Neural cell (in vitro differentiated cells): ENCODE data around the gene C17orf50. TPM values are rescaled to one million over a fixed set of nuclear protein-coding genes. Genes with fewer than 3 reads are reported as not detected.

ENCODE experiments used
- H2AFZ ChIP-seq: fragments of 200-600, 300-800 bp; sonication (generic), shearing (Covaris generic); 2 replicates; pipeline ENCODE4 v1.6.0; 2014; ENCODE audit warnings: low read depth, mild to moderate bottlenecking, antibody characterized with exemption, low read length, moderate library complexity
- H3F3A ChIP-seq: fragments of 200-600 bp; shearing (Covaris generic); 2 replicates; pipeline ENCODE4 v1.6.1; 2016; ENCODE audit warnings: mild to moderate bottlenecking, moderate library complexity, mixed read lengths, antibody characterized with exemption, low read length; ENCODE audit not compliant: insufficient read depth, poor library complexity, severe bottlenecking
- H3K27ac ChIP-seq: fragments of 200-600, 300-800 bp; sonication (generic), shearing (Covaris generic); 2 replicates; pipeline ENCODE4 v1.5.1; 2014; ENCODE audit warnings: mild to moderate bottlenecking, low read length, moderate library complexity
- H3K27me3 ChIP-seq: fragments of 300-800, 200-600 bp; sonication (generic), shearing (Covaris generic); 2 replicates; pipeline ENCODE4 v1.6.0; 2014; ENCODE audit warnings: mild to moderate bottlenecking, low read depth, low read length, moderate library complexity; ENCODE audit not compliant: insufficient read depth
- H3K36me3 ChIP-seq: fragments of 300-800, 200-600 bp; sonication (generic), shearing (Covaris generic); 2 replicates; pipeline ENCODE4 v1.5.1; 2014; ENCODE audit warnings: mild to moderate bottlenecking, antibody characterized with exemption, low read length, moderate library complexity; ENCODE audit not compliant: insufficient read depth
- H3K4me2 ChIP-seq: fragments of 300-800, 200-600 bp; sonication (generic), shearing (Covaris generic); 2 replicates; pipeline ENCODE4 v1.6.0; 2014; ENCODE audit warnings: mild to moderate bottlenecking, low read length
- H3K4me3 ChIP-seq: fragments of 300-800, 200-600 bp; sonication (generic), shearing (Covaris generic); 2 replicates; pipeline ENCODE4 v1.5.1; 2014; ENCODE audit warnings: mild to moderate bottlenecking, low read length, moderate library complexity
- H3K79me2 ChIP-seq: fragments of 200-600 bp; shearing (Covaris generic); replicated peaks from 2 replicates; pipeline ENCODE4 v1.6.0; 2014; ENCODE audit warnings: mild to moderate bottlenecking, low read length, moderate library complexity; ENCODE audit not compliant: insufficient read depth
- H3K9ac ChIP-seq: fragments of 300-800, 200-600 bp; sonication (generic), shearing (Covaris generic); 2 replicates; pipeline ENCODE4 v1.6.1; 2016; ENCODE audit warnings: mild to moderate bottlenecking, low read length, mixed read lengths
- H3K9me2 ChIP-seq: fragments of 200-600 bp; shearing (Covaris generic); 2 replicates; pipeline ENCODE4 v1.6.1; 2016; ENCODE audit warnings: mild to moderate bottlenecking, low read length, mixed read lengths; ENCODE audit not compliant: insufficient read depth
- H3K9me3 ChIP-seq: fragments of 200-600, 300-800 bp; sonication (generic), shearing (Covaris generic); 2 replicates; pipeline ENCODE4 v1.6.1; 2016; ENCODE audit warnings: mild to moderate bottlenecking, mixed run types, low read length, moderate library complexity, mixed read lengths
- H4K20me1 ChIP-seq: fragments of 200-600 bp; shearing (Covaris generic); 2 replicates; pipeline ENCODE4 v1.6.1; 2016; ENCODE audit warnings: mild to moderate bottlenecking, mixed run types; ENCODE audit not compliant: insufficient read depth
- CTCF ChIP-seq: fragments of 450-650 bp; IDR thresholded peaks from 2 replicates; pipeline ENCODE4 v1.5.1; 2014; ENCODE audit warnings: antibody characterized with exemption, mild to moderate bottlenecking, moderate library complexity; ENCODE audit not compliant: poor library complexity, severe bottlenecking
- EP300 ChIP-seq: fragments of 450-650 bp; conservative IDR thresholded peaks from 2 replicates; pipeline ENCODE4 v1.6.1; 2014; ENCODE audit warnings: antibody characterized with exemption, mild to moderate bottlenecking, moderate library complexity; ENCODE audit not compliant: poor library complexity, severe bottlenecking
- EZH2 ChIP-seq: fragments of 200-600, 300-800 bp; shearing (Covaris generic), sonication (generic); IDR thresholded peaks from 2 replicates; pipeline ENCODE4 v1.6.1; 2014; ENCODE audit warnings: antibody characterized with exemption, low read length, borderline replicate concordance, mild to moderate bottlenecking; ENCODE audit not compliant: insufficient read depth, poor library complexity, severe bottlenecking
- MXI1 ChIP-seq: fragments of 450-650 bp; conservative IDR thresholded peaks from 2 replicates; pipeline ENCODE4 v1.6.1; 2014; ENCODE audit warnings: antibody characterized with exemption, mild to moderate bottlenecking; ENCODE audit not compliant: poor library complexity, severe bottlenecking
- POLR2AphosphoS5 ChIP-seq: IDR thresholded peaks from 2 replicates; pipeline ENCODE4 v1.6.1; 2012
- RAD21 ChIP-seq: fragments of 450-650 bp; conservative IDR thresholded peaks from 2 replicates; pipeline ENCODE4 v1.6.1; 2014; ENCODE audit warnings: antibody characterized with exemption, mild to moderate bottlenecking, moderate library complexity
- SMC3 ChIP-seq: fragments of 450-650 bp; conservative IDR thresholded peaks from 2 replicates; pipeline ENCODE4 v1.6.1; 2014; ENCODE audit warnings: antibody characterized with exemption, mild to moderate bottlenecking, moderate library complexity; ENCODE audit not compliant: poor library complexity
- TAF1 ChIP-seq: IDR thresholded peaks from 2 replicates; pipeline ENCODE4 v1.6.1; 2012; ENCODE audit warnings: low read depth
- polyA plus RNA-seq: library from polyadenylated mRNA; depleted of rRNA; stranded (reverse); fragments of >200 nt; gene quantifications from 2 replicates; pipeline ENCODE4 v1.2.3, GENCODE V29; 2014
- TF ChIP-seq, protein P1 (sequence below): IDR thresholded peaks from 2 replicates; pipeline ENCODE4 v1.6.1; 2012; ENCODE audit warnings: borderline replicate concordance

C17orf50 gene
- polyA plus RNA-seq, 1 donor from 2014 or later = not detected

GRCh38 chr17:35729405-35729833 lies 31.3 kb upstream of the C17orf50 start:
- Histone ChIP-seq H3K27ac (no peak overlapping the region), H3K9me2 (no peaks in the 10 kb centered on the region), H3K79me2 (no peaks in the 10 kb centered on the region), H3F3A (no peaks in the 10 kb centered on the region), H2AFZ (no peak overlapping the region), H3K4me3 (no peak overlapping the region), H4K20me1 (no peaks in the 10 kb centered on the region), H3K9ac (no peak overlapping the region), H3K36me3 (no peaks in the 10 kb centered on the region), H3K9me3 (no peaks in the 10 kb centered on the region), H3K27me3 (no peaks in the 10 kb centered on the region), H3K4me2 (no peak overlapping the region)
- no peak for TF ChIP-seq EZH2
- TF ChIP-seq SMC3 = no peak
- no peak for TF ChIP-seq CTCF
- no peak for TF ChIP-seq TAF1
- TF ChIP-seq RAD21 = no peak
- no peak for TF ChIP-seq POLR2AphosphoS5
- no peak for TF ChIP-seq EP300
- TF ChIP-seq, protein P1, sequence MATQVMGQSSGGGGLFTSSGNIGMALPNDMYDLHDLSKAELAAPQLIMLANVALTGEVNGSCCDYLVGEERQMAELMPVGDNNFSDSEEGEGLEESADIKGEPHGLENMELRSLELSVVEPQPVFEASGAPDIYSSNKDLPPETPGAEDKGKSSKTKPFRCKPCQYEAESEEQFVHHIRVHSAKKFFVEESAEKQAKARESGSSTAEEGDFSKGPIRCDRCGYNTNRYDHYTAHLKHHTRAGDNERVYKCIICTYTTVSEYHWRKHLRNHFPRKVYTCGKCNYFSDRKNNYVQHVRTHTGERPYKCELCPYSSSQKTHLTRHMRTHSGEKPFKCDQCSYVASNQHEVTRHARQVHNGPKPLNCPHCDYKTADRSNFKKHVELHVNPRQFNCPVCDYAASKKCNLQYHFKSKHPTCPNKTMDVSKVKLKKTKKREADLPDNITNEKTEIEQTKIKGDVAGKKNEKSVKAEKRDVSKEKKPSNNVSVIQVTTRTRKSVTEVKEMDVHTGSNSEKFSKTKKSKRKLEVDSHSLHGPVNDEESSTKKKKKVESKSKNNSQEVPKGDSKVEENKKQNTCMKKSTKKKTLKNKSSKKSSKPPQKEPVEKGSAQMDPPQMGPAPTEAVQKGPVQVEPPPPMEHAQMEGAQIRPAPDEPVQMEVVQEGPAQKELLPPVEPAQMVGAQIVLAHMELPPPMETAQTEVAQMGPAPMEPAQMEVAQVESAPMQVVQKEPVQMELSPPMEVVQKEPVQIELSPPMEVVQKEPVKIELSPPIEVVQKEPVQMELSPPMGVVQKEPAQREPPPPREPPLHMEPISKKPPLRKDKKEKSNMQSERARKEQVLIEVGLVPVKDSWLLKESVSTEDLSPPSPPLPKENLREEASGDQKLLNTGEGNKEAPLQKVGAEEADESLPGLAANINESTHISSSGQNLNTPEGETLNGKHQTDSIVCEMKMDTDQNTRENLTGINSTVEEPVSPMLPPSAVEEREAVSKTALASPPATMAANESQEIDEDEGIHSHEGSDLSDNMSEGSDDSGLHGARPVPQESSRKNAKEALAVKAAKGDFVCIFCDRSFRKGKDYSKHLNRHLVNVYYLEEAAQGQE = no peak
- no peak for TF ChIP-seq MXI1

DNA sequence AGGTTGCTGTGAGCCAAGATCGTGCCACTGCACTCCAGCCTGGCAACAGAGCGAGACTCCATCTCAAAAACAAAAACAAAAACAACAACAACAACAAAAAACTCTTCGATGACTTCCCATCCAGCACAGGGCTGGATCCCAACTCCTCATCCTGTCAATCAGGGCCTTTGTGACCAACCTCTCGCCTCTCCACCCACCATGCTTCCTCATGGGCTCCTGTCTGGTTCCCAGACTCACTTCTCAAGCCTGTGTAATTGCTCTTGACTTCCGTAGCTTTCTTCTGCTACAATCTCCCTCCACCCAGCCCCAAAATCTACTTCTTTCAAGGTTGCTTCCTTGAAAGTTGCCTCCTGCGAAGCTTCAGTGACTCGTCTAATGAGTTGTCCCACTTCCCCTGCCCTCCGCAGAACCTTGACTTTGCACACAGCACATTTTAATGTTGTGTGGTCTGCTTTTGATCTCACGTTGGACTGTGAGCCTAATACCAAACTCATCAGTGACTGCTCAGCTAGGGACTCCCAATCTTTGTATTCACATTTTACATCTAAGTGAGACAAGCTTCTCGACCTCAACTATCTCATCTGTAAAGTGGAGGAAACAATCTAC lies 30.2 kb upstream of the C17orf50 start:
- H3K27ac ChIP-seq = no peak overlapping the region
- H3K79me2 ChIP-seq = no peaks in the 10 kb centered on the region
- no peak for TF ChIP-seq RAD21
- TF ChIP-seq POLR2AphosphoS5 = no peak
- no peaks in the 10 kb centered on the region for H3F3A ChIP-seq
- H3K9ac ChIP-seq = no peak overlapping the region
- no peak overlapping the region for H3K4me2 ChIP-seq
- H3K4me3 ChIP-seq = no peak overlapping the region
- H4K20me1 ChIP-seq = no peaks in the 10 kb centered on the region
- no peak overlapping the region for H2AFZ ChIP-seq
- no peaks in the 10 kb centered on the region for H3K9me3 ChIP-seq
- no peaks in the 10 kb centered on the region for H3K36me3 ChIP-seq
- no peaks in the 10 kb centered on the region for H3K9me2 ChIP-seq
- no peaks in the 10 kb centered on the region for H3K27me3 ChIP-seq
